ENCODE data around the gene ARHGAP24.
"Not testable (repeated sequence)": the region's sequence is repeated elsewhere in the genome, so short reads cannot be mapped to it uniquely, and the experiment has no call there.

The ARHGAP24 gene

GRCh38 chr4:85659610-85660218 lies 184.8 kb downstream of the ARHGAP24 start:
- DNase-seq, result no peak

- DNase-seq, result not testable (repeated sequence)
Measured at GRCh38 chr4:85666625-85667024, 191.7 kb downstream of the ARHGAP24 start.

GRCh38 chr4:85669204-85669603 lies 194.3 kb downstream of the ARHGAP24 start:
- DNase-seq, result no peak

- no peak for DNase-seq
Measured at GRCh38 chr4:85669992-85670548, 195.1 kb downstream of the ARHGAP24 start.

- DNase-seq, result no peak
Measured at GRCh38 chr4:85671120-85671519, 196.2 kb downstream of the ARHGAP24 start.

- DNase-seq, result no peak
Measured at GRCh38 chr4:85672116-85672515, 197.2 kb downstream of the ARHGAP24 start.

GRCh38 chr4:85672959-85673358 lies 198.0 kb downstream of the ARHGAP24 start:
- no peak for DNase-seq

GRCh38 chr4:85673540-85673939 lies 198.6 kb downstream of the ARHGAP24 start:
- no peak for DNase-seq

GRCh38 chr4:85675076-85676049 lies 200.4 kb downstream of the ARHGAP24 start:
- DNase-seq, result no peak

- no peak for DNase-seq
Measured at GRCh38 chr4:85676050-85676425, 201.1 kb downstream of the ARHGAP24 start.

- DNase-seq, result no peak
Measured at GRCh38 chr4:85676850-85677590, 202.1 kb downstream of the ARHGAP24 start.

GRCh38 chr4:85681221-85681657 lies 206.3 kb downstream of the ARHGAP24 start:
- DNase-seq, result no peak

- DNase-seq, result no peak
Measured at GRCh38 chr4:85681921-85682320, 207.0 kb downstream of the ARHGAP24 start.

GRCh38 chr4:85682391-85682790 lies 207.4 kb downstream of the ARHGAP24 start:
- no peak for DNase-seq

GRCh38 chr4:85684676-85685075 lies 209.7 kb downstream of the ARHGAP24 start:
- DNase-seq, result no peak

GRCh38 chr4:85686398-85686797 lies 211.4 kb downstream of the ARHGAP24 start:
- DNase-seq, result no peak

GRCh38 chr4:85688055-85688740 lies 213.2 kb downstream of the ARHGAP24 start:
- DNase-seq, result no peak

GRCh38 chr4:85696661-85697060 lies 221.7 kb downstream of the ARHGAP24 start:
- no peak for DNase-seq

GRCh38 chr4:85697854-85698253 lies 222.9 kb downstream of the ARHGAP24 start:
- DNase-seq, result no peak

- DNase-seq, result no peak
Measured at GRCh38 chr4:85700362-85700761, 225.4 kb downstream of the ARHGAP24 start.

GRCh38 chr4:85701861-85702321 lies 226.9 kb downstream of the ARHGAP24 start:
- DNase-seq, result no peak

GRCh38 chr4:85703096-85703495 lies 228.1 kb downstream of the ARHGAP24 start:
- no peak for DNase-seq
